Kidney (tissue), 22 donors: Measurements from ENCODE around the gene CRACDL. TPM values are rescaled to one million over a fixed set of nuclear protein-coding genes. Genes with fewer than 3 reads are reported as not detected.

Experiments used
- DNase-seq, 5 donors: peaks; one replicate each; pipeline ENCODE4 v3.0.0-alpha.2; 2013 to 2020
- FAIRE-seq: peaks from 2 replicates; lab custom pipeline; 2012; peaks lifted over from hg19 to GRCh38; lab: Jason Lieb, UNC
- H3K27ac ChIP-seq, 2 donors: one replicate each; pipeline ENCODE4 v1.7.0; 2013; ENCODE audit warnings: low read depth in 2 of 2, low read length in 2 of 2, inconsistent platforms in 1 of 2
- H3K27me3 ChIP-seq: one replicate; pipeline ENCODE4 v1.7.1; 2013; ENCODE audit warnings: low read length, inconsistent platforms; ENCODE audit not compliant: control insufficient read depth, insufficient read depth
- H3K36me3 ChIP-seq, 3 donors: one replicate each; pipeline versions ENCODE4 v1.7.0 to v1.7.1; 2013; ENCODE audit warnings: low read length in 3 of 3, control low read depth in 1 of 3, inconsistent platforms in 1 of 3; ENCODE audit not compliant: insufficient read depth in 3 of 3, control insufficient read depth in 2 of 3
- H3K4me1 ChIP-seq, 3 donors: one replicate each; pipeline versions ENCODE4 v1.7.0 to v1.7.1; 2013; ENCODE audit warnings: low read length in 3 of 3, inconsistent platforms in 1 of 3, low read depth in 1 of 3; ENCODE audit not compliant: control insufficient read depth in 2 of 3, insufficient read depth in 2 of 3
- H3K4me3 ChIP-seq, 3 donors: one replicate each; pipeline versions ENCODE4 v1.7.0 to v1.8.1; 2013; ENCODE audit warnings: low read length in 3 of 3, control low read depth in 1 of 3, inconsistent platforms in 1 of 3
- H3K9ac ChIP-seq, 3 donors: one replicate each; pipeline versions ENCODE4 v1.7.0 to v1.7.1; 2013; ENCODE audit warnings: low read length in 3 of 3, control low read depth in 1 of 3, inconsistent platforms in 1 of 3
- H3K9me3 ChIP-seq, 3 donors: one replicate each; pipeline versions ENCODE4 v1.7.0 to v1.7.1; 2013; ENCODE audit warnings: low read length in 3 of 3, control low read depth in 1 of 3, inconsistent platforms in 1 of 3; ENCODE audit not compliant: control insufficient read depth in 2 of 3, insufficient read depth in 1 of 3
- intact Hi-C: fragments of 100-400 bp; cut with DNase I; formaldehyde crosslinking; loops from one replicate; pipeline ENCODE4 v1.11.1; 2022
- long read RNA-seq, 10 donors: library from polyadenylated mRNA in 1 of 10; unstranded in 1 of 10; transcript quantifications; one replicate each; pipeline ENCODE4 v2.0.0 and lab custom pipeline, GENCODE V29; 2021 to 2026
- polyA plus RNA-seq: library from polyadenylated mRNA; stranded (reverse); fragments of 350-450 nt; fragmentation: Illumina TruSeq; extraction: RNeasy Lipid Tissue Mini Kit (QIAGEN cat#74804); gene quantifications from one replicate; pipeline ENCODE4 v1.2.3, GENCODE V29; 2014; ENCODE audit warnings: low read depth, low replicate concordance; ENCODE audit not compliant: insufficient read depth
- total RNA-seq: library from RNA; stranded (reverse); fragmentation: NEBNext Ultra II Directional; extraction: Animal tissue kit (Norgen Biotek cat#: 25700); gene quantifications from one replicate; pipeline ENCODE4 v1.2.1, GENCODE V29; 2021
- TF ChIP-seq, protein P1 (sequence below): IDR thresholded peaks from 3 replicates; pipeline ENCODE4 v1.5.1; 2012; ENCODE audit warnings: mild to moderate bottlenecking, moderate library complexity, borderline replicate concordance; ENCODE audit not compliant: insufficient read depth; ENCODE audit errors: extremely low read depth
- donor health status: control.
- donor health status: control.
- donor health status: control.
- donor health status: control.
- donor health status: control.
- donor health status: DM: yes; HTN: yes; CAD: no.
- donor health status: Normal renal cell carcinoma (clear cell type).

CRACDL gene, protein sequence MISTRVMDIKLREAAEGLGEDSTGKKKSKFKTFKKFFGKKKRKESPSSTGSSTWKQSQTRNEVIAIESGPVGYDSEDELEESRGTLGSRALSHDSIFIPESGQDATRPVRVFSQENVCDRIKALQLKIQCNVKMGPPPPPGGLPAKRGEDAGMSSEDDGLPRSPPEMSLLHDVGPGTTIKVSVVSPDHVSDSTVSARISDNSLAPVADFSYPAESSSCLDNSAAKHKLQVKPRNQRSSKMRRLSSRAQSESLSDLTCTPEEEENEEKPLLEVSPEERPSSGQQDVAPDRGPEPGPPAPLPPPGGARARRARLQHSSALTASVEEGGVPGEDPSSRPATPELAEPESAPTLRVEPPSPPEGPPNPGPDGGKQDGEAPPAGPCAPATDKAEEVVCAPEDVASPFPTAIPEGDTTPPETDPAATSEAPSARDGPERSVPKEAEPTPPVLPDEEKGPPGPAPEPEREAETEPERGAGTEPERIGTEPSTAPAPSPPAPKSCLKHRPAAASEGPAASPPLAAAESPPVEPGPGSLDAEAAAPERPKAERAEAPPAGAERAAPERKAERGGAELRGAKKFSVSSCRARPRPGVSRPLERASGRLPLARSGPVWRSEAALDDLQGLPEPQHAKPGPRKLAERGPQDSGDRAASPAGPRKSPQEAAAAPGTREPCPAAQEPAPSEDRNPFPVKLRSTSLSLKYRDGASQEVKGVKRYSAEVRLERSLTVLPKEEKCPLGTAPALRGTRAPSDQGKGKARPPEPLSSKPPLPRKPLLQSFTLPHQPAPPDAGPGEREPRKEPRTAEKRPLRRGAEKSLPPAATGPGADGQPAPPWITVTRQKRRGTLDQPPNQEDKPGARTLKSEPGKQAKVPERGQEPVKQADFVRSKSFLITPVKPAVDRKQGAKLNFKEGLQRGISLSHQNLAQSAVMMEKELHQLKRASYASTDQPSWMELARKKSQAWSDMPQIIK
- total RNA-seq (14.8 TPM), polyA plus RNA-seq (4.3 TPM)
- long read RNA-seq, donor 1, result 0 reads
- long read RNA-seq, donor 2, result 0 reads
- long read RNA-seq, donor 3, result 0 reads
- long read RNA-seq, donor 4, result 0 reads
- long read RNA-seq, donor 5, result 0 reads
- long read RNA-seq, donor 6, result 0 reads
- long read RNA-seq, donor 7, partial matches to known transcripts, result 19 of 38 reads
- long read RNA-seq, donor 7, other reads (novel, unspliced or antisense), result 19 of 38 reads
- long read RNA-seq, donor 8, result 0 reads
- long read RNA-seq, donor 9, partial matches to known transcripts, result 0 of 1 reads
- long read RNA-seq, donor 9, other reads (novel, unspliced or antisense), result 0 of 1 reads
- long read RNA-seq, donor 10, result 0 reads

DNA sequence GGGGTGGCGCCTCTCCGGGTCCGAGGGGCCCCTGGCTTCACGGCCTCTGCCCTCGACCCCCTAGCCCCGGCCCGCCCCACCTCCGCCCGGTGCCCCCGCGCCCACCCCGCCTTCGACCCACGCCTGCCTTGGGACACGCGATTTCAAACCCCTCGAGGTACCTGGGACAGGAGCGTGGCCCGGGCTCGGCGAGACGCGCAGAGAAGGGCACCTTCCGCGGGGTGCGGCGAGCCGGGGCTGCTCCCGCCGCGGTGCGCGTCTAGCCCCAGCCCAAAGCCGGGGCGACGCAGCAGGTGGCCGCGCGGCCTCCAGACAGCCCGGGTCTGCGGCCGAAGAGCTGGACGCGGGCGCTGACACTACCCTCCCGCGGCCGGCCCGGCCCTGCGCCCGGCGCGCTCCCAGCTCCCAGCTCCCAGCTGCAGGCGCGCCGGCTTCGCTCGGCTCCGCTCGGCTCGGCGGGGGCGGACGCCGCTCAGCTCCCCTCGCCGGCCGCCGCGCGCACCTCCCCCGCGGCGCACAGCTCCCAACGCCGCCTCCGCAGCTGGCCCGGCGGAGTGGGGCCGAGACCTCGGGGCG is at the start of gene CRACDL:
Gene CRACDL, minus strand, starts transcription at position 449 of the 576 bp plus-strand sequence. CDS start 89,425 bp downstream, outside the sequence.
- Histone ChIP-seq H3K36me3 (no peaks in the 10 kb centered on the region), H3K4me1 (peaks cover 0 to 5% (median 0%) of the 10 kb centered on the region in 3 donors), H3K9me3 (no peaks in the 10 kb centered on the region), H3K27me3 (peaks cover 3% of the 10 kb centered on the region), H3K9ac (no peak within 1 kb of the TSS), H3K4me3 (peak within 1 kb of the TSS; percentile 44 to 69 (median 56)), H3K27ac (no peak within 1 kb of the TSS)
- TF ChIP-seq, protein P1, sequence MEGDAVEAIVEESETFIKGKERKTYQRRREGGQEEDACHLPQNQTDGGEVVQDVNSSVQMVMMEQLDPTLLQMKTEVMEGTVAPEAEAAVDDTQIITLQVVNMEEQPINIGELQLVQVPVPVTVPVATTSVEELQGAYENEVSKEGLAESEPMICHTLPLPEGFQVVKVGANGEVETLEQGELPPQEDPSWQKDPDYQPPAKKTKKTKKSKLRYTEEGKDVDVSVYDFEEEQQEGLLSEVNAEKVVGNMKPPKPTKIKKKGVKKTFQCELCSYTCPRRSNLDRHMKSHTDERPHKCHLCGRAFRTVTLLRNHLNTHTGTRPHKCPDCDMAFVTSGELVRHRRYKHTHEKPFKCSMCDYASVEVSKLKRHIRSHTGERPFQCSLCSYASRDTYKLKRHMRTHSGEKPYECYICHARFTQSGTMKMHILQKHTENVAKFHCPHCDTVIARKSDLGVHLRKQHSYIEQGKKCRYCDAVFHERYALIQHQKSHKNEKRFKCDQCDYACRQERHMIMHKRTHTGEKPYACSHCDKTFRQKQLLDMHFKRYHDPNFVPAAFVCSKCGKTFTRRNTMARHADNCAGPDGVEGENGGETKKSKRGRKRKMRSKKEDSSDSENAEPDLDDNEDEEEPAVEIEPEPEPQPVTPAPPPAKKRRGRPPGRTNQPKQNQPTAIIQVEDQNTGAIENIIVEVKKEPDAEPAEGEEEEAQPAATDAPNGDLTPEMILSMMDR, result no peak
- intact Hi-C loops, result no loop called here
- no peak for FAIRE-seq
- peak in 4 of 5 donors; percentile 39 to 77 (median 64) for DNase-seq

DNA sequence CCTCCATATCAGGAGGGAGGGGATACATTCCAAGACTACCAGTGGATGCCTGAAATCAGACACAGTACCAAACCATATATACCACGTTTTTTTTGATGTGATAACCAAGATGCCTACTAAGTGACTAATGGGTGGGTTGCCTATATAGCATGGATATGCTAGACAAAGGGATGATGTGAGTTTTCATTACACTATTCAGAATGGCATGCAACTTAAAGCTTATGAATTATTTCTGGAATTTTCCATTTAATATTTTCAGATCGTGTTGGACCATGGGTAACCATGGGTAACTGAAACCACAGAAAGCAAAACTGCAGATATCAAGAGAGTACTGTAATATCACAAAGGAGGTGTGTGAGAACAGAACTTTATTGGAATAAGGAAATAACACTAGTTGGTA is 39.6 kb upstream of the CRACDL start:
- no peaks in the 10 kb centered on the region for H3K36me3 ChIP-seq
- H3K4me3 ChIP-seq, result no peak overlapping the region
- no peaks in the 10 kb centered on the region for H3K27me3 ChIP-seq
- no peak overlapping the region for H3K27ac ChIP-seq
- H3K4me1 ChIP-seq, result no peaks in the 10 kb centered on the region
- DNase-seq (no peak), FAIRE-seq (no peak)
- peaks cover 0 to 3% (median 0%) of the 10 kb centered on the region in 3 donors for H3K9me3 ChIP-seq
- TF ChIP-seq, protein P1, result no peak
- intact Hi-C loops, result no loop called here
- no peak overlapping the region for H3K9ac ChIP-seq

DNA sequence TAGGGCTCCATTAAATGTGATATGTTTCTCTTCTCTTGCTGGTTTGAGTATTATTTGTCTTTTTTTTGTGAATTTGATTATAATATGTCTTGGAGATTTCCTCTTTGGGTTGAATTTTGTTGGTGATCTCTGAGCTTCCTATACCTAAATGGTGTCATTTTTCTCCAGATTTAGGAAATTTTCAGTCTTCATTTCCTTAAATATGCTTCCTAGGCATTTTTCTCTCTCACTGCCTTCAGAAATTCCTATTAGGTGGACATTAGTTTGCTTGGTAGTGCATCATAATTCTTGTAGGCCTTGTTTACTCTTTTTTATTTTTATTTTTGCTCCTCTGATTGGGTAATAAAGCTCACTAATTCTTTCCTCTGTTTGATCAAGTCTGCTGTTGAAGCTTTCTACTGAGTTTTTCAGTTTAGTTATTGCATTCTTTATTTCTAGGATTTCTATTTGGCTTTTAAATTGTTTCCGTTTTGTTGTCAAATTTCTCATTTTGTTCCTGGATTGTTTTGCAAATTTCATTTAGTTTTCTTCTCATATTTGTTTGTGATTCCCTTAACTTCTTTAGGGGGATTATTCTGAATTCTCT is 36.6 kb upstream of the CRACDL start:
- intact Hi-C loops, result no loop called here

More for the DNA sequence above, 36.6 kb upstream of the CRACDL start:
- Histone ChIP-seq H3K9ac (no peak overlapping the region), H3K4me3 (no peak overlapping the region), H3K4me1 (no peaks in the 10 kb centered on the region), H3K27ac (no peak overlapping the region), H3K36me3 (no peaks in the 10 kb centered on the region), H3K27me3 (no peaks in the 10 kb centered on the region), H3K9me3 (peaks cover 0 to 21% (median 4%) of the 10 kb centered on the region in 3 donors)
- FAIRE-seq (no peak), DNase-seq (no peak)
- TF ChIP-seq, protein P1, result no peak
